ENCODE results near the gene HOXD10.

HOXD10 gene

DNA sequence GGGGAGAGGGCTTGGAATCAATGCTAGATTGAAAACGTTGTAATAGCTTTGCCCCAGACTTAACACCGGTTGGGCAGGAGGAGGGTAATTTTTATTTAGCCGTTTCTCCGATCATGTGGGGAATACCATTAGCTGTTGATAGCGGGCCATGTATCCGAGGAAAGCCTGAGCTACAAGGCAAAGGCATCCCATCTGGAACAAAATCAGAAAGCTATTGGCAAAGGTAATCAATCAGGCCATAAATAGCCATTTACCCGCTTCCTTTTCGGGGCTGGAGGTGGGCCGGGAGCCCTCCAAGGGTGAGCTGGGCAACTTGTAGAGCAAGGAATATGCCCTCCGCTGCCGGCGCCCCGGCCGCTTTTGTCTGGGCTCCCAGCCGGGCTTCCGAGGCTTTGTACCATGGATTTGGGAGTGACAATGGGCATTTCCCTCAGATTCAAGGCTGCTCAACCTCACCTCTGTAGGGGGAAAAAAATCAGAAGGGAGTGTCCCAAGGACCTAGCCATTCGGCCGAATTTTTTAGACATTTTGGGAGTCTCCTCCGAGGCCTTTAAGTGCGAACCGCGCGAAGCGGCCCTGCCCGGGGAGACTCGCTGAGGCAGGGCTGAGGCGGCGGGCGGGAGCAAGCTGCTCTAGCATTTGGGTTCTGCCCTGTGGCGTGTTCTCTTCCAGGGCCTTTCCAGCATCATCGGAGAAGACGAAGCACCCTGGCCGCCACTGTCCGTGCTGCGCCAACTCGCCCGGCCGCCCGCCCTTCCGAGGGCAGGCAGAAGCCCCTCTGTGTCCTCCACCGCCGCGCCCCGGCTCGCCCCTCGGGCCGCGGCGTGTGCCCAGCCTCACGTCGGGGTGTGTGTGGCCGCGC lies 4.8 kb downstream of the HOXD10 start:
- Histone ChIP-seq H3K9me3 (ENCODE audit: control insufficient read depth in 2 of 2, low read length in 2 of 2) (peaks cover 0 to 4% of the 10 kb centered on the region in 2 donors), H3K27ac (ENCODE audit: low read length) (no peak overlapping the region), H3K9ac (ENCODE audit: low read length in 2 of 2) (no peak overlapping the region), H3K27me3 (ENCODE audit: control insufficient read depth in 1 of 2, insufficient read depth in 2 of 2, low read length in 2 of 2) (peaks cover 78 to 97% of the 10 kb centered on the region in 2 donors), H3K4me1 (ENCODE audit: control insufficient read depth, insufficient read depth, low read length) (peaks cover 14% of the 10 kb centered on the region), H3K4me3 (ENCODE audit: low read length in 2 of 2) (peak overlapping the region in 1 of 2 donors; percentile 15), H3K36me3 (ENCODE audit: control insufficient read depth in 2 of 2, insufficient read depth in 2 of 2, low read length in 2 of 2) (no peaks in the 10 kb centered on the region)

- H3K4me3 ChIP-seq (ENCODE audit: low read length in 2 of 2): peak overlapping the region; percentile 21 to 67
- H3K27me3 ChIP-seq (ENCODE audit: control insufficient read depth in 1 of 2, insufficient read depth in 2 of 2, low read length in 2 of 2): peaks cover 75 to 95% of the 10 kb centered on the region in 2 donors
- no peak overlapping the region for H3K27ac ChIP-seq (ENCODE audit: low read length)
- H3K9ac ChIP-seq (ENCODE audit: low read length in 2 of 2): no peak overlapping the region
- no peaks in the 10 kb centered on the region for H3K36me3 ChIP-seq (ENCODE audit: control insufficient read depth in 2 of 2, insufficient read depth in 2 of 2, low read length in 2 of 2)
- H3K9me3 ChIP-seq (ENCODE audit: control insufficient read depth in 2 of 2, low read length in 2 of 2): peaks cover 0 to 4% of the 10 kb centered on the region in 2 donors
- peaks cover 14% of the 10 kb centered on the region for H3K4me1 ChIP-seq (ENCODE audit: control insufficient read depth, insufficient read depth, low read length)
Measured at GRCh38 chr2:176122052-176122682, 5.6 kb downstream of the HOXD10 start.

DNA sequence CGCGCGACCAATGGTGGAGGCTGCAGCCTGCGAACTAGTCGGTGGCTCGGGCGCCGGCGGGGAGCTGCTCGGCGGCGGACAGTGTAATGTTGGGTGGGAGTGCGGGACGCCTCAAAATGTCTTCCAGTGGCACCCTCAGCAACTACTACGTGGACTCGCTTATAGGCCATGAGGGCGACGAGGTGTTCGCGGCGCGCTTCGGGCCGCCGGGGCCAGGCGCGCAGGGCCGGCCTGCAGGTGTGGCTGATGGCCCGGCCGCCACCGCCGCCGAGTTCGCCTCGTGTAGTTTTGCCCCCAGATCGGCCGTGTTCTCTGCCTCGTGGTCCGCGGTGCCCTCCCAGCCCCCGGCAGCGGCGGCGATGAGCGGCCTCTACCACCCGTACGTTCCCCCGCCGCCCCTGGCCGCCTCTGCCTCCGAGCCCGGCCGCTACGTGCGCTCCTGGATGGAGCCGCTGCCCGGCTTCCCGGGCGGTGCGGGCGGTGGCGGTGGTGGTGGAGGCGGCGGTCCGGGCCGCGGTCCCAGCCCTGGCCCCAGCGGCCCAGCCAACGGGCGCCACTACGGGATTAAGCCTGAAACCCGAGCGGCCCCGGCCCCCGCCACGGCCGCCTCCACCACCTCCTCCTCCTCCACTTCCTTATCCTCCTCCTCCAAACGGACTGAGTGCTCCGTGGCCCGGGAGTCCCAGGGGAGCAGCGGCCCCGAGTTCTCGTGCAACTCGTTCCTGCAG lies 6.3 kb downstream of the HOXD10 start, which contains the start of gene HOXD9:
TSS of gene HOXD9 (plus strand) at position 37 of the 728 bp plus-strand sequence. CDS start at position 87, 50 bp downstream.
- Histone ChIP-seq H3K27ac (ENCODE audit: low read length) (no peak within 1 kb of the TSS), H3K4me3 (ENCODE audit: low read length in 2 of 2) (peak within 1 kb of the TSS; percentile 21 to 67), H3K9me3 (ENCODE audit: control insufficient read depth in 2 of 2, low read length in 2 of 2) (peaks cover 0 to 4% of the 10 kb centered on the region in 2 donors), H3K4me1 (ENCODE audit: control insufficient read depth, insufficient read depth, low read length) (peaks cover 14% of the 10 kb centered on the region), H3K36me3 (ENCODE audit: control insufficient read depth in 2 of 2, insufficient read depth in 2 of 2, low read length in 2 of 2) (no peaks in the 10 kb centered on the region), H3K27me3 (ENCODE audit: control insufficient read depth in 1 of 2, insufficient read depth in 2 of 2, low read length in 2 of 2) (peaks cover 71 to 95% of the 10 kb centered on the region in 2 donors), H3K9ac (ENCODE audit: low read length in 2 of 2) (no peak within 1 kb of the TSS)

- Histone ChIP-seq H3K9ac (ENCODE audit: low read length in 2 of 2) (no peak overlapping the region), H3K27ac (ENCODE audit: low read length) (no peak overlapping the region), H3K36me3 (ENCODE audit: control insufficient read depth in 2 of 2, insufficient read depth in 2 of 2, low read length in 2 of 2) (no peaks in the 10 kb centered on the region), H3K9me3 (ENCODE audit: control insufficient read depth in 2 of 2, low read length in 2 of 2) (peaks cover 0 to 4% of the 10 kb centered on the region in 2 donors), H3K4me1 (ENCODE audit: control insufficient read depth, insufficient read depth, low read length) (peaks cover 14% of the 10 kb centered on the region), H3K4me3 (ENCODE audit: low read length in 2 of 2) (peak overlapping the region; percentile 10 to 67), H3K27me3 (ENCODE audit: control insufficient read depth in 1 of 2, insufficient read depth in 2 of 2, low read length in 2 of 2) (peaks cover 71 to 95% of the 10 kb centered on the region in 2 donors)
Measured at GRCh38 chr2:176123411-176124109, 7.0 kb downstream of the HOXD10 start.

- Histone ChIP-seq H3K36me3 (ENCODE audit: control insufficient read depth in 2 of 2, insufficient read depth in 2 of 2, low read length in 2 of 2) (no peaks in the 10 kb centered on the region), H3K9me3 (ENCODE audit: control insufficient read depth in 2 of 2, low read length in 2 of 2) (peaks cover 0 to 4% of the 10 kb centered on the region in 2 donors), H3K9ac (ENCODE audit: low read length in 2 of 2) (no peak overlapping the region), H3K27me3 (ENCODE audit: control insufficient read depth in 1 of 2, insufficient read depth in 2 of 2, low read length in 2 of 2) (peaks cover 72 to 96% of the 10 kb centered on the region in 2 donors), H3K4me3 (ENCODE audit: low read length in 2 of 2) (peak overlapping the region in 1 of 2 donors; percentile 22), H3K27ac (ENCODE audit: low read length) (no peak overlapping the region), H3K4me1 (ENCODE audit: control insufficient read depth, insufficient read depth, low read length) (peaks cover 19% of the 10 kb centered on the region)
Measured at GRCh38 chr2:176124110-176124946, 7.8 kb downstream of the HOXD10 start.

GRCh38 chr2:176124947-176125771 lies 8.6 kb downstream of the HOXD10 start:
- Histone ChIP-seq H3K27me3 (ENCODE audit: control insufficient read depth in 1 of 2, insufficient read depth in 2 of 2, low read length in 2 of 2) (peaks cover 66 to 92% of the 10 kb centered on the region in 2 donors), H3K4me3 (ENCODE audit: low read length in 2 of 2) (no peak overlapping the region), H3K9ac (ENCODE audit: low read length in 2 of 2) (no peak overlapping the region), H3K9me3 (ENCODE audit: control insufficient read depth in 2 of 2, low read length in 2 of 2) (no peaks in the 10 kb centered on the region), H3K27ac (ENCODE audit: low read length) (no peak overlapping the region), H3K36me3 (ENCODE audit: control insufficient read depth in 2 of 2, insufficient read depth in 2 of 2, low read length in 2 of 2) (no peaks in the 10 kb centered on the region), H3K4me1 (ENCODE audit: control insufficient read depth, insufficient read depth, low read length) (peaks cover 21% of the 10 kb centered on the region)

GRCh38 chr2:176125772-176126054 lies 9.1 kb downstream of the HOXD10 start:
- Histone ChIP-seq H3K4me3 (ENCODE audit: low read length in 2 of 2) (no peak overlapping the region), H3K9ac (ENCODE audit: low read length in 2 of 2) (no peak overlapping the region), H3K36me3 (ENCODE audit: control insufficient read depth in 2 of 2, insufficient read depth in 2 of 2, low read length in 2 of 2) (no peaks in the 10 kb centered on the region), H3K4me1 (ENCODE audit: control insufficient read depth, insufficient read depth, low read length) (peaks cover 27% of the 10 kb centered on the region), H3K9me3 (ENCODE audit: control insufficient read depth in 2 of 2, low read length in 2 of 2) (no peaks in the 10 kb centered on the region), H3K27ac (ENCODE audit: low read length) (no peak overlapping the region), H3K27me3 (ENCODE audit: control insufficient read depth in 1 of 2, insufficient read depth in 2 of 2, low read length in 2 of 2) (peaks cover 62 to 92% of the 10 kb centered on the region in 2 donors)

GRCh38 chr2:176126929-176127773 lies 10.6 kb downstream of the HOXD10 start:
- Histone ChIP-seq H3K9ac (ENCODE audit: low read length in 2 of 2) (no peak overlapping the region), H3K4me1 (ENCODE audit: control insufficient read depth, insufficient read depth, low read length) (peaks cover 28% of the 10 kb centered on the region)

GRCh38 chr2:176127774-176128072 lies 11.1 kb downstream of the HOXD10 start:
- Histone ChIP-seq H3K4me1 (ENCODE audit: control insufficient read depth, insufficient read depth, low read length) (peaks cover 24% of the 10 kb centered on the region), H3K36me3 (ENCODE audit: control insufficient read depth in 2 of 2, insufficient read depth in 2 of 2, low read length in 2 of 2) (no peaks in the 10 kb centered on the region), H3K9me3 (ENCODE audit: control insufficient read depth in 2 of 2, low read length in 2 of 2) (peaks cover 0 to 3% of the 10 kb centered on the region in 2 donors), H3K27ac (ENCODE audit: low read length) (no peak overlapping the region), H3K4me3 (ENCODE audit: low read length in 2 of 2) (peak overlapping the region in 1 of 2 donors; percentile 44), H3K27me3 (ENCODE audit: control insufficient read depth in 1 of 2, insufficient read depth in 2 of 2, low read length in 2 of 2) (peaks cover 68 to 91% of the 10 kb centered on the region in 2 donors), H3K9ac (ENCODE audit: low read length in 2 of 2) (no peak overlapping the region)

More at GRCh38 chr2:176126929-176127773, 10.6 kb downstream of the HOXD10 start:
- H3K27me3 ChIP-seq (ENCODE audit: control insufficient read depth in 1 of 2, insufficient read depth in 2 of 2, low read length in 2 of 2): peaks cover 62 to 91% of the 10 kb centered on the region in 2 donors
- no peaks in the 10 kb centered on the region for H3K36me3 ChIP-seq (ENCODE audit: control insufficient read depth in 2 of 2, insufficient read depth in 2 of 2, low read length in 2 of 2)
- no peak overlapping the region for H3K27ac ChIP-seq (ENCODE audit: low read length)
- peaks cover 0 to 3% of the 10 kb centered on the region in 2 donors for H3K9me3 ChIP-seq (ENCODE audit: control insufficient read depth in 2 of 2, low read length in 2 of 2)
- no peak overlapping the region for H3K4me3 ChIP-seq (ENCODE audit: low read length in 2 of 2)
